Spleen (tissue), 11 donors: ENCODE results near the gene YLPM1. TPM values are rescaled to one million over a fixed set of nuclear protein-coding genes. Genes with fewer than 3 reads are reported as not detected.

ENCODE experiments used
- DNase-seq: peaks from one replicate; pipeline ENCODE4 v3.0.0-alpha.2; 2020
- H3K27ac ChIP-seq, 8 donors: fragments of 200-600 bp; sonication (generic) in 7 of 8; 1 replicate in 4 of 8; 2 replicates in 4 of 8; pipeline versions ENCODE4 v1.5.0 to v1.8.0; 2016 to 2021; ENCODE audit warnings: inconsistent platforms in 4 of 8, mild to moderate bottlenecking in 4 of 8, moderate library complexity in 1 of 8
- H3K27me3 ChIP-seq, 7 donors: fragments of 200-600 bp; sonication (generic) in 6 of 7; replicated peaks in 1 of 7; 1 replicate in 4 of 7; 2 replicates in 3 of 7; pipeline versions ENCODE4 v1.5.0 to v1.8.0; 2016 to 2021; ENCODE audit warnings: inconsistent platforms in 3 of 7, mild to moderate bottlenecking in 1 of 7
- H3K36me3 ChIP-seq, 6 donors: fragments of 200-600 bp; sonication (generic) in 5 of 6; 1 replicate in 4 of 6; 2 replicates in 2 of 6; pipeline versions ENCODE4 v1.5.0 to v1.8.0; 2016 to 2021; ENCODE audit warnings: inconsistent platforms in 2 of 6
- H3K4me1 ChIP-seq, 6 donors: fragments of 200-600 bp; sonication (generic) in 5 of 6; 1 replicate in 3 of 6; 2 replicates in 3 of 6; pipeline versions ENCODE4 v1.5.0 to v1.8.0; 2016 to 2021; ENCODE audit warnings: inconsistent platforms in 3 of 6
- H3K4me3 ChIP-seq, 8 donors: fragments of 200-600 bp; sonication (generic) in 7 of 8; 1 replicate in 4 of 8; 2 replicates in 4 of 8; pipeline versions ENCODE4 v1.5.0 to v1.8.0; 2016 to 2021; ENCODE audit warnings: inconsistent platforms in 4 of 8, mild to moderate bottlenecking in 4 of 8, moderate library complexity in 2 of 8
- H3K9me3 ChIP-seq, 8 donors: fragments of 200-600 bp; sonication (generic) in 7 of 8; 1 replicate in 4 of 8; 2 replicates in 4 of 8; pipeline versions ENCODE4 v1.5.0 to v1.8.0; 2016 to 2021; ENCODE audit warnings: inconsistent platforms in 4 of 8
- CTCF ChIP-seq, 11 experiments: fragments of 200-600 bp in 7 of 11; fragments of 450-650 bp in 4 of 11; sonication (generic) in 4 of 11; IDR thresholded peaks in 8 of 11; conservative IDR thresholded peaks in 3 of 11; 1 replicate in 7 of 11; 2 replicates in 4 of 11; pipeline versions ENCODE4 v1.4.0 to v1.8.0; 2016 to 2021; ENCODE audit warnings: antibody characterized with exemption in 11 of 11, inconsistent platforms in 4 of 11, mild to moderate bottlenecking in 1 of 11
- POLR2A ChIP-seq, 3 donors: fragments of 450-650 bp; IDR thresholded peaks; one replicate each; pipeline ENCODE4 v1.5.1; 2017; ENCODE audit warnings: antibody characterized with exemption in 3 of 3, mild to moderate bottlenecking in 1 of 3
- POLR2AphosphoS5 ChIP-seq, 3 donors: sonication (generic); formaldehyde crosslinking; IDR thresholded peaks; one replicate each; pipeline ENCODE4 v1.5.1; 2017; ENCODE audit warnings: antibody characterized with exemption in 3 of 3
- WGBS, 5 donors: extraction: QIAGEN DNeasy Blood & Tissue Kit in 3 of 5; methylation state at CpG; one replicate each; pipeline versions ENCODE4 v1.1.5 to v1.1.7; 2013 to 2018; 5-methylcytosine and 5-hydroxymethylcytosine counted together
- intact Hi-C: fragments of 100-400 bp; cut with DNase I; formaldehyde crosslinking; loops from one replicate; pipeline ENCODE4 v1.15.0; 2023; ENCODE audit warnings: low total_unique reads
- polyA plus RNA-seq, 3 donors: library from polyadenylated mRNA; stranded (reverse); fragments of 200-250 nt; gene quantifications; one replicate each; pipeline ENCODE4 v1.2.1, GENCODE V29; 2013
- total RNA-seq, 7 donors: library from RNA; depleted of rRNA in 3 of 7; stranded (reverse); fragments of >200 nt in 3 of 7; fragmentation: NEBNext Ultra II Directional in 4 of 7; extraction: Animal tissue kit (Norgen Biotek cat#: 25700) in 4 of 7; gene quantifications; one replicate each; pipeline versions ENCODE4 v1.1.0 to v1.2.1, GENCODE V29; 2016 to 2021
- donor health status: healthy with polysubstance abuse.
- donor health status: DM: no; HTN: no; CAD: no; lungs with moderate emphysema.
- donor health status: DM: no; HTN: no; CAD: no.
- donor health status: Bipolar disorder and iron deficiency.
- donor health status: healthy.
- donor health status: DM: no; HTN: no; CAD: no.
- donor health status: DM: yes; HTN: yes; CAD: no.

Gene YLPM1
- total and polyA plus RNA-seq, 10 donors: 12.1 to 100 (median 71.1) TPM

DNA sequence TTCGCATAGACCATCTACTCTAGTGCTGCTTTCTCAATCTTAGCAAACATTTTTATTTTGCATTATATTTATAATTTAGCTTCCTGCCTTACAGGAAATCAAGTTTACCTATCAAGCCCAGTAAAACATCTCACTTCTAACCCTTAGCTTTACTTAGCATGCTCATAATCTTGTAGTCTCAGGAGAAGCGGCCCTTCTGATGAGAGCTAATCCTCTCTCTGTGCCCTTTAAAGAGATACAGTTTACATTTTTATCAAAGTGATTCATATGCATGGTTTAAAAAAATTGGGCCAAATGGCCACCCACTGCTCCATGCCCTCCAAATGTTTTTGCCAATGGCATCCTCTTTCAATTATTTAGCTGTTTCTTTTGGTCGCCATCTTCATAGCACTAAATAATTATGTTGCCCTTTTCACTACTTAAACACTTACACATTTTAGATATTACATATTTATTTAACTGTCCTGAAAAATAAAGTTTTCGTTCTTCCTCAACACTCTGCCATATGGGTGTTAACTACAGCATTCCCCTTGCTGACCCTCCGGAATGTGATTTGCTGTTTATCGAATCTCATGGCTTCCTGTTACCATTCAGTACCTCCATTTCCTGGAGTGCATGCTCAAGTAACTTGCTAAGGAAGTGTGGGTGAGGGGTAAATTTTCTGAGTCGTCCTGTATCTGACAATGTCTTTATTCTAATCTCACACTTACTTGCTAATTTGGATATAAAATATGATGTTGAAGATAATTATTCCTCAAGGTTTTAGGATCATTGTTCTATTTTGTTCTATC lies 29.3 kb downstream of the YLPM1 start:
- H3K4me1 ChIP-seq: peaks cover 17 to 50% (median 24%) of the 10 kb centered on the region in 6 donors
- TF ChIP-seq POLR2AphosphoS5 (IDR thresholded peaks at IDR 0.05): no peak
- no peak for TF ChIP-seq CTCF (IDR thresholded peaks at IDR 0.05 in 8 of 11, conservative IDR thresholded peaks at IDR 0.05 in 3 of 11)
- no peak for TF ChIP-seq POLR2A (IDR thresholded peaks at IDR 0.05)
- H3K9me3 ChIP-seq: no peaks in the 10 kb centered on the region
- peak overlapping the region in 7 of 8 donors; percentile 28 to 76 (median 62) for H3K27ac ChIP-seq
- peak overlapping the region in 1 of 8 donors; percentile 33 for H3K4me3 ChIP-seq
- peaks cover 0 to 52% (median 17%) of the 10 kb centered on the region in 6 donors for H3K36me3 ChIP-seq
- 32 to 47% (median 41%) methylated on average over 7 of the region's 7 CpGs for WGBS, 5 donors
- DNase-seq: no peak
- intact Hi-C loops: no loop called here
- no peaks in the 10 kb centered on the region for H3K27me3 ChIP-seq

DNA sequence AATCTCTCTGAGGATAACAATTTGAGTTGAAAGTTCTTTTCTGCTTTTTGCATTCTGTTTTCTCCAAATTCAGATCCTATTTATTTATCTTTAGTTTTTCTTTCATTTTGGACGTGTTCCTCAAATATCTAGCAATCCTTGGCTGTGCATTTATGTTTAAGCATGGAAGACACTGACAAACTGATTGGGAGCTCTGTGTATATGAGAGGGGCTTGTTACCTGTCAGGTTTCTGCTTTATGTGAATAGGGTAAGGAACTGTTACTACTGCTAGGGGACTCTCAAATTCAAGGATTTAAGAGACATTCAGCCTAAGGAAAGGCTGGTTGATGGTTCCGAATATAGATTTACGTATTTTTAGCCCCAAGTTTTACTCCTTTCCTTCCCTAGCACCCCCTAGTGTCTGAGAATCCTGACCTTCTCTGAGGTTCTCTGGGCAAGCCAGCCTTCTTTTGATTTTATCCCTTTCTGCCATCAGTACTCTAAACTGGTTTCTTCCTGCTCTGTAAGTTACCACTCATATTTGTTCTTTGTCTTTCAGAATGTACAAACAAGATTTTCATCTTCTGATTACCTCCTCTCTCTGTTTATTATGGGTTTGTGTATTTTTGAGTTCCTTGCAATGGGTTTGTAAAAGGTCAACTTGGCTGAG lies 30.5 kb downstream of the YLPM1 start:
- no peaks in the 10 kb centered on the region for H3K9me3 ChIP-seq
- intact Hi-C loops: no loop called here
- peaks cover 0 to 52% (median 20%) of the 10 kb centered on the region in 6 donors for H3K36me3 ChIP-seq
- H3K27me3 ChIP-seq: no peaks in the 10 kb centered on the region
- 56 to 64% (median 59%) methylated on average over 3 of the region's 3 CpGs for WGBS, 5 donors
- H3K27ac ChIP-seq: peak overlapping the region in 5 of 8 donors; percentile 22 to 76 (median 62)
- no peak for DNase-seq
- no peak overlapping the region for H3K4me3 ChIP-seq
- TF ChIP-seq POLR2AphosphoS5 (IDR thresholded peaks at IDR 0.05) (no peak), CTCF (IDR thresholded peaks at IDR 0.05 in 8 of 11, conservative IDR thresholded peaks at IDR 0.05 in 3 of 11) (peak in 3 of 11 experiments; percentile 18 to 24 (median 18)), POLR2A (IDR thresholded peaks at IDR 0.05) (no peak)
- peaks cover 17 to 50% (median 24%) of the 10 kb centered on the region in 6 donors for H3K4me1 ChIP-seq

GRCh38 chr14:74794947-74795346 lies 31.8 kb downstream of the YLPM1 start:
- 97 to 100% (median 98%) methylated on average over 2 of the region's 2 CpGs for WGBS, 5 donors
- Histone ChIP-seq H3K9me3 (no peaks in the 10 kb centered on the region), H3K4me1 (peaks cover 17 to 57% (median 24%) of the 10 kb centered on the region in 6 donors), H3K27ac (no peak overlapping the region), H3K27me3 (no peaks in the 10 kb centered on the region), H3K36me3 (peaks cover 0 to 55% (median 25%) of the 10 kb centered on the region in 6 donors), H3K4me3 (no peak overlapping the region)
- no peak for TF ChIP-seq POLR2A (IDR thresholded peaks at IDR 0.05)
- TF ChIP-seq CTCF (IDR thresholded peaks at IDR 0.05 in 8 of 11, conservative IDR thresholded peaks at IDR 0.05 in 3 of 11): no peak
- TF ChIP-seq POLR2AphosphoS5 (IDR thresholded peaks at IDR 0.05): no peak
- DNase-seq: no peak
- intact Hi-C loops: no loop called here

- TF ChIP-seq CTCF (IDR thresholded peaks at IDR 0.05 in 8 of 11, conservative IDR thresholded peaks at IDR 0.05 in 3 of 11): no peak
- Histone ChIP-seq H3K4me3 (no peak overlapping the region), H3K27ac (no peak overlapping the region), H3K9me3 (no peaks in the 10 kb centered on the region), H3K4me1 (peaks cover 0 to 29% (median 0%) of the 10 kb centered on the region in 6 donors), H3K27me3 (no peaks in the 10 kb centered on the region), H3K36me3 (peaks cover 0 to 81% (median 41%) of the 10 kb centered on the region in 6 donors)
- DNase-seq: no peak
- intact Hi-C loops: loop anchor here (10.0 kb wide), 1 partner anchor 185 kb away; the partner anchor contains the start of gene LTBP2
Observed at GRCh38 chr14:74799765-74800164, 36.6 kb downstream of the YLPM1 start.
